CD4-positive, alpha-beta T cell treated with Interferon alpha-2 for 1 hour (primary cell): ENCODE measurements around the gene LEMD2.

Experiments
- DNase-seq, 2 donors: peaks; one replicate each; pipeline ENCODE4 v3.0.0-alpha.2; 2020 to 2022

LEMD2 gene

GRCh38 chr6:33792981-33793380, 4.1 kb upstream of the LEMD2 start:
- no peak for DNase-seq

GRCh38 chr6:33791620-33792019, 2.7 kb upstream of the LEMD2 start:
- DNase-seq: no peak

DNA sequence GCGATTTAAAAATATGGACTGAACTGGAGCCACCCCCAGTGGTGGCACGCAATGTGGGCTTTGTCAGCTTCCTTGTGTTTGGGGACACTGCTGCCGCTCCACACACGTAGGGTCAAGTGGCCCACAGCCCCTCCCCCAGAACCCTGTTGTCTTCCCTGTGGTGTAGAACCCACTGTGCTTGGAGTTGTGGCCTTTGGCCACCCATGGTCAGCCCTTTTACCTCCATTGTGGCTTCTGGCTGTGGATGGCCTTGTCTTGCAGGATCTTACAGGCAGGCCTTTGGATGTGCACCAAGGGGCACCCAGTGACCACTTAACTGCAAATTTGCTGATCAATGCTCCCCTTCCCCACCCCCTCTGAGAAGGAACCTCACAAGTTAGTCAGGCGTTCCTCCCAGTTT, 2.0 kb upstream of the LEMD2 start:
- DNase-seq: no peak

- no peak for DNase-seq
These were observed 1.4 kb upstream of the LEMD2 start for GRCh38 chr6:33790379-33790778.

- DNase-seq: no peak
These were observed 593 bp upstream of the LEMD2 start for GRCh38 chr6:33789550-33789895.

DNA sequence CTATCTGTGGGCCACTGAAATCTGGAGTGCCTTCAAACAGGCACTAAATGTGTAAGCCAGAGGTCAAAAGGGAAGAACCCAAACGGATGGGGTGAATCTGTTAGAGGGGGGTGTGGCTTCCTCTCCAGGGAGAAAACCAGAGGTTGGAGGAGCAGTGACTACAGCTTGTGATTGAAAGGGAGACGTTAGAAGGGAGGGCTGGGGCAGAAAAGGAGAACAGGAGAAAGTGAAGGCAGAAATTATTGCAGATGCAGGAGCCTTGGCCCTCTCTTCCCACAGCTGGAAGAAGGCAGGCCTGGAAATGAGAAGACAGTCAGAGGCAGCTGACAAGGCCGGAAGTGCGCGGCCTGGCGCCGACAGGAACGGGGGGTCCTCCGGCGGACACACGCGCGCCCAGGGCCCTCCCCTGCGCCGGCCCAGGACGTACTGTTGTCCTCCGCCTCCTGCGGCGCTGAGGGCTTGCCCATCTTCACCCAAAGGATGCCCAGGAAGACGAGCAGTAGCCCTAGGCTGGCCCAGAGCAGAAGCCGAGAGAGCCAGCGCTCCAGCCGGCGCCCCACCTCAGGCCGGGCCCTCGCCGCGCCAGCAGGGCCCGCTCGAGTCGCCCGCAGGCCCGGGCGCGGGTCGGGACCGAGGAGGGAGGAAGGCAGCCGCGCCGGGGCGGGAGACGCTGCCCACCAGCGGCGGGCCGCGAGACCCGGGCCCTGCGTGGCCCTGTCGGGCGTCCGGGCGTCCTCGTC, 806 bp downstream of the LEMD2 start:
- peak; percentile 60 to 68 for DNase-seq

DNA sequence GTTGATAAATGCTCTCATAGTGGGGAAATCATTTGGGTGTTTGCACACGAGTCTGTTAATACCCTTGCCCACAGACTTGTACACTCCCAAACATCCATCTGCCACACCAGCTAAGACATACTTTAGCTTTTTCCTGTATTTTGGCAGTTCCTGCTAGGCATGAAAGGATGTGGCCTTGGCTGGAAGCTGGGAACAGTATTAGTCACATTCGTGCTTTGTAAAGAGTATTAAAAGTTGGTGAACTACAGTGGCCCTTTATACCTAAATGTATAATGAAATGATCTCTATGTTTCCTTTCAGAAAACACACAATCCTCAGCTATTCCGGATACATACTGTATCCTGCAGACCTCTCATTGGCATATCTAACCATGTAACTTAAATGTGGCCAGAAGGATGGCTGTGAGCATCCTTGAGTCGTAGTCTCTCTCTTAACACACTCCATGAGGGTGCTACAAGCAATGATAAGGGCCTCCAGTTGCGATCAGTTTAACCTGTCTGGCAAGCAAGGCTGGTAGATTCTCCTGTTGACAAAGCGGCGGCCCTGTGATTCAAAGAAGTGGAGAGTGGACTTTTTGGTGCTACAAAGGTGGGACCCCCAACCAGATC, 1.5 kb downstream of the LEMD2 start:
- no peak for DNase-seq

GRCh38 chr6:33786736-33787135, 2.2 kb downstream of the LEMD2 start:
- DNase-seq: no peak

DNA sequence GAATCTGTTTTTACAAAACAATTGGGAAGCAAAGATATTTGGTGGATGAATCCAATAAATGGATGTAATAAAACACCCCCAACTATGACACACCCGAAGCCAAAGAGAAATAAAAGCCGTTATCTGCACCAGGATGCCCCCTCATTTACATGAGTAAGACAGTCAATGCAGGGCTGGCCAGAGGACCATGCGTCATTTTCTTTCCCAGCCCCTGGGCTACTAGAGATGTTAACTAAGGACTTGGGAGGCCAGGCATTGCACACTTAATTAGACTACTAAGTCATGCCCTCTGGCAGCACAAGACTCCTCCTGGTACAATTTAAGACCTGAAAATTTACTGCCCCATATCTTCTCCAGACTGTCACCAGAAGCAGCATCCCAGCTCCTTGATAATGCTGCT, 3.2 kb downstream of the LEMD2 start:
- DNase-seq: no peak

DNA sequence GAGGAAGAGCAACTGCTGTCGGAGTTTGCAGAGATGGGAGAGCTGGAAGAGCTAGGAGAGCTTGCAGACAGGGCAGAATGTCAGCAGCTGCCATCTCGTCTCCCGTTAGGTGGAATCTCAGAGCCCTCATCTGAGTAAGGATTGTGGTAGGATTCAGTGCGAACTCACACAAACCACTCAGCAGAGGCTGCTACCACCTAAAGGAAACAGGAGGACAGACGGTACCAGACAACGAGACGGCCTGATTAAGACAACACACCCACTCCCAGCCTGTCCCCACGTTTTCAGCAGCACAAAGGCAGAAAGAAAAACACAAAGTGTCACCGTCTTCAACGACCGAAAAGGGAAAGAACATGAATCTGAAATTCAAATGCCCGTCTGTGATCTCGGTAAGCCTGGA, 4.1 kb downstream of the LEMD2 start:
- DNase-seq: no peak

DNA sequence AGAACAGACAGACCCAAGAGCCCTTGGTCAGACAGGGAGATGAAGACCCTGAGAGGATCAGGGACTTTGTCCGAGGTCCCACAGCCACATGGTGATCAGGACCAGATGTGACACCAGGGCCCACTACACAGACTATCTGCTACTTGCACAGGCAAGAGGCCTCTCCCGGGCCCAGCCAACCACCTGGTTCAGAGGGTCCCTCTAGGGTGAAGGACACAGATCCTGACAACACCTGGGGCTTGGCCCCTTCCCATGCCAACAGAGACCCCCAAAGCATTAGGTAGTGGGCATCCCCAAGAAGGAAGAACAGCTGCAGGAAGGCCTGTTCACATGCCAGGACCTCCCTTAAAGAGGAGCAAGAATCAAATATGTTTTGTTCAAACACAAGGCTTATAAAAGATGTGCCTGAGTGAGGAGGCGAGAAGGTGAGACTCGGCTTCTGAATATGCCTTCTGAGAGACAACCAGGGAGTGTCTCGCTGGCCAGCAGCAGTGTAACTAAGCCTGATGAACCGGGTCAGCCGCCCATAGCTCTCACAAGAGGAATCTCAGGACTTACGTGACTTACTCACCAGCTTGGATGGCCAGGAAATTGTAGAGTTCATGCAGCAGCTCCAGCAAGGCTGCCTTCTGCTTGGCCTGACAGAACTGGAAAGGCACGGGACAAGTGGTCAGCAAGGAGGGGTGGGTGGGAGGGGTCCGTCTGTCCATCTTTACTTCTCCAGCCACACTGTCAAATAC, 5.0 kb downstream of the LEMD2 start:
- no peak for DNase-seq

- DNase-seq: no peak
These were observed 6.4 kb downstream of the LEMD2 start for GRCh38 chr6:33782561-33782960.

- DNase-seq: no peak
These were observed 7.6 kb downstream of the LEMD2 start for GRCh38 chr6:33781131-33781975.

GRCh38 chr6:33779895-33780294, 9.0 kb downstream of the LEMD2 start:
- no peak for DNase-seq

GRCh38 chr6:33779290-33779689, 9.6 kb downstream of the LEMD2 start:
- DNase-seq: no peak

DNA sequence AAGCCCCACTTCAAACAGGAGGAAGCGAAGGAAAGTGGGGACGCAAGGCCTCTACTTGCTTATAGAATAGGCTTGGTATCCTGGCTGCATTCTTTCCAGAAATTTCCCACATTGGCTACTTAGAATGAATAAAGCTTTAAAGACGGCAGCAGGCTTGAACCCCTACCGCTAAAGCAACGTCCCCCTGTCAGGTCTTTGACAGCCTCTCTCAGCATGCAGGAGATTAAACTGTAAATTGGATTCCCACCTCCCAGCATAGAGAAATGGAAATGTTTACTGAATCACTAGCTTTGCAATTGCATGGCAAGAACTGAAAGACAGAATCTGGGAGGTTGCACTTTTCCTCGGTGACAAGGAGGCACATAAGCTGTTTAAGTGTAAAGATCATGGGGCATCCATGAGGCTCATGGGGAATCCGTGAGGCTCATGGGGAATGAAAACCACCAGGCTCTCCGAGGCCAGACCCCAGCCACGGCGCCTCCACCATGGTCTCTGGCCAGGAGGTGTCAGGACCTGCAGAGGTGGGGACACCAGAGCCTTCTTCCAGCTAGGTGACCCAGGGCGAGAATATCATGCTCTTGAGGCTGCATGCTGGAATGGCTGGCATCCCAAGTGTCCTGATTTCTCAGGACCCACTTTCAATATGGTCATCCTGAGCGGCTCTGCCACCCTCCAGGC, 10.3 kb downstream of the LEMD2 start:
- no peak for DNase-seq

- DNase-seq: no peak
These were observed 11.2 kb downstream of the LEMD2 start for GRCh38 chr6:33777398-33778388.

GRCh38 chr6:33776764-33777163, 12.2 kb downstream of the LEMD2 start:
- no peak for DNase-seq

DNA sequence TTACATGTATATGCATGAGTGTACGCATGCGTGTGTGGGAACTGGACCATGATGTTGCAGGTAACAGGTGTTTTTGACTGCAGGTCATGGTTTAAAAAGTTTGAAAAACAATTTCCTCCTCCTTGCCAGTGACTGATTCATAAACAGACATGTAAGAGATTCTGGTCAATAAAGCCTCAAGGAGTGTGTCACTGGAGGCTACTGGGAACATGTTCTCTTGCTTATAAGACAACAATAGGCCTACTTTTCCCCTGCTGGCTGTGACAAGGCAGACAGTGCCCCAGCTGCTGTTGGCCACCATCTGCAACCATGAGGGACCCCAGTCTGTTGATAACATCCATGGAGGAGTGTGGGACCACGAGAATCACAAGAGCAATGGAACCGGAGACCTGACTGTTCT, 12.7 kb downstream of the LEMD2 start:
- DNase-seq: no peak

GRCh38 chr6:33774774-33775173, 14.2 kb downstream of the LEMD2 start:
- no peak for DNase-seq

- no peak for DNase-seq
These were observed 15.9 kb downstream of the LEMD2 start for GRCh38 chr6:33772902-33773472.
